Mesendoderm (in vitro differentiated cells): ENCODE measurements around the gene SPINT2.

Experiments used
- DNase-seq: peaks from one replicate; pipeline ENCODE4 v3.0.0; 2013
- H2AK5ac ChIP-seq: 2 replicates; pipeline ENCODE4 v1.6.1; 2013; ENCODE audit warnings: low read length, inconsistent platforms
- H2BK120ac ChIP-seq: 2 replicates; pipeline ENCODE4 v1.6.1; 2013; ENCODE audit warnings: low read depth, mild to moderate bottlenecking, low read length, moderate library complexity, mixed read lengths
- H2BK15ac ChIP-seq: replicated peaks from 2 replicates; pipeline ENCODE4 v1.6.1; 2013; ENCODE audit warnings: low read depth, mild to moderate bottlenecking, moderate library complexity
- H2BK5ac ChIP-seq: 2 replicates; pipeline ENCODE4 v1.6.1; 2013; ENCODE audit warnings: low read length, inconsistent platforms
- H3K18ac ChIP-seq: 2 replicates; pipeline ENCODE4 v1.6.1; 2013; ENCODE audit warnings: mild to moderate bottlenecking, low read length, mixed read lengths
- H3K23ac ChIP-seq: one replicate; pipeline ENCODE4 v1.6.1; 2013; ENCODE audit warnings: low read length
- H3K27ac ChIP-seq: 2 replicates; pipeline ENCODE4 v1.5.1; 2013; ENCODE audit warnings: low read depth, mild to moderate bottlenecking, inconsistent platforms, low read length, moderate library complexity
- H3K27me3 ChIP-seq: 2 replicates; pipeline ENCODE4 v1.6.1; 2013; ENCODE audit warnings: low read length, control low read depth, mild to moderate bottlenecking, inconsistent platforms; ENCODE audit not compliant: insufficient read depth, poor library complexity
- H3K36me3 ChIP-seq: 2 replicates; pipeline ENCODE4 v1.6.1; 2013; ENCODE audit warnings: low read length, inconsistent platforms; ENCODE audit not compliant: control insufficient read depth, insufficient read depth
- H3K4ac ChIP-seq: one replicate; pipeline ENCODE4 v1.6.1; 2013; ENCODE audit warnings: low read depth, mild to moderate bottlenecking, low read length, moderate library complexity
- H3K4me1 ChIP-seq: 2 replicates; pipeline ENCODE4 v1.6.1; 2013; ENCODE audit warnings: low read depth, low read length, inconsistent platforms; ENCODE audit not compliant: control insufficient read depth
- H3K4me2 ChIP-seq: 2 replicates; pipeline ENCODE4 v1.6.1; 2013; ENCODE audit warnings: low read length
- H3K4me3 ChIP-seq: 2 replicates; pipeline ENCODE4 v1.5.1; 2013; ENCODE audit warnings: mild to moderate bottlenecking, low read length
- H3K56ac ChIP-seq: one replicate; pipeline ENCODE4 v1.6.1; 2013; ENCODE audit warnings: low read length
- H3K79me1 ChIP-seq: 2 replicates; pipeline ENCODE4 v1.6.1; 2013; ENCODE audit warnings: low read length, inconsistent platforms
- H3K79me2 ChIP-seq: 2 replicates; pipeline ENCODE4 v1.6.1; 2013; ENCODE audit warnings: mild to moderate bottlenecking, low read length; ENCODE audit not compliant: control insufficient read depth, insufficient read depth
- H3K9ac ChIP-seq: 2 replicates; pipeline ENCODE4 v1.6.1; 2013; ENCODE audit warnings: low read length, inconsistent platforms
- H4K5ac ChIP-seq: one replicate; pipeline ENCODE4 v1.6.1; 2013; ENCODE audit warnings: low read length
- H4K8ac ChIP-seq: one replicate; pipeline ENCODE4 v1.6.1; 2013; ENCODE audit warnings: low read depth, mild to moderate bottlenecking, control low read depth, low read length, moderate library complexity
- WGBS: extraction: QIAGEN DNeasy Blood & Tissue Kit; methylation state at CpG from one replicate; pipeline ENCODE4 v1.1.7; 2013; ENCODE audit warnings: low lambda C conversion rate, missing lambda C conversion rate; ENCODE audit not compliant: insufficient coverage; ENCODE audit errors: extremely low coverage; 5-methylcytosine and 5-hydroxymethylcytosine counted together

SPINT2 gene

DNA sequence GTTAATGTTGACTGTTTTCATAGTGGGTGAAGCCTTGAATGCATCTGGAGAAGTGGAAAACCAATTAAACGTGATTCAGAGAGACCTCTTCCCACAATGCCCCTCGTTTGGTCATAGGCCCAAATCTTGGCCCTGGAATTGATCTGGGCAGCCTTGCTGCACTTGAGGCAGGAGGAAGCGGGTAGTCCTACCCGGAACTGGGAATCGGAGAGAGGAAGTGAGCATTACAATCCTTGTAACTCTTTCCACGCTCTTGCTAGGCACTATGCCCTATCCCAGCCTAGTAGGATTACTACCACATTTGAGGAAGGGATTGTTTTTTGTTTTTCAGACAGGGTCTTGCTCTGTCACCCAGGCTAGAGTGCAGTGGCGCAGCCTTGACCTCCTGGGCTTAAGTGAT lies 58.9 kb downstream of the SPINT2 start:
- DNase-seq: no peak
- H3K23ac ChIP-seq: no peak overlapping the region
- H3K27ac ChIP-seq: no peak overlapping the region
- no peak overlapping the region for H3K9ac ChIP-seq
- no peak overlapping the region for H2BK120ac ChIP-seq
- no peaks in the 10 kb centered on the region for H3K79me2 ChIP-seq
- H3K18ac ChIP-seq: no peak overlapping the region
- no peak overlapping the region for H2BK5ac ChIP-seq
- H3K4me1 ChIP-seq: no peaks in the 10 kb centered on the region
- no peak overlapping the region for H3K4me2 ChIP-seq
- no peak overlapping the region for H3K4ac ChIP-seq
- no peak overlapping the region for H4K8ac ChIP-seq
- no CpG with 5 or more reads among the region's 7 CpGs for WGBS
- H2BK15ac ChIP-seq: no peak overlapping the region
- H3K56ac ChIP-seq: no peak overlapping the region
- no peak overlapping the region for H2AK5ac ChIP-seq
- H3K4me3 ChIP-seq: no peak overlapping the region
- H3K36me3 ChIP-seq: peaks cover 2% of the 10 kb centered on the region
- no peaks in the 10 kb centered on the region for H3K79me1 ChIP-seq
- no peaks in the 10 kb centered on the region for H3K27me3 ChIP-seq
- H4K5ac ChIP-seq: no peak overlapping the region

DNA sequence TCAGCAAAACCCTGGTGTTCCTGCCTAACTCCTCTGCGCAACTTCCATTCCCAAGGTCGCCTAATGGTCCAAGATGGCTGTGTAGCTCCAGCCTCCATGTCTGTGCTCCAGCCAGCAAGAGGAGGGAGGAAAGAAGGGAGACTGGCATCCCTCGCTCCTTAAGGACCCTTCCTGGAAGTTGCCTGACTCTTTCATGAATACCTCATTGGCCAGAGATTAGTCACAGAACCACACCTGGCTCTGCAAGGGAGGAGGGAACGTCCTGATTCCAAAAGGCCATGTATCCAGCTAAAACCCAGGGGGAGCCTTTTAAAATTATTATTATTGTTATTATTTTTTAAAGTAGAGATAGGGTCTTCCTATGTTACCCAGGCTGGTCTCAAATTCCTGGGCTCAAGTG lies 60.1 kb downstream of the SPINT2 start:
- no peak overlapping the region for H2BK15ac ChIP-seq
- no peaks in the 10 kb centered on the region for H3K27me3 ChIP-seq
- no peak overlapping the region for H2BK120ac ChIP-seq
- no peak overlapping the region for H3K18ac ChIP-seq
- no peak overlapping the region for H2AK5ac ChIP-seq
- no peak overlapping the region for H3K4me3 ChIP-seq
- no peak for DNase-seq
- no peaks in the 10 kb centered on the region for H3K4me1 ChIP-seq
- H2BK5ac ChIP-seq: no peak overlapping the region
- no peak overlapping the region for H3K27ac ChIP-seq
- H3K4ac ChIP-seq: no peak overlapping the region
- WGBS: no CpG with 5 or more reads among the region's 4 CpGs
- H3K4me2 ChIP-seq: no peak overlapping the region
- H3K79me2 ChIP-seq: no peaks in the 10 kb centered on the region
- no peak overlapping the region for H4K5ac ChIP-seq
- H3K56ac ChIP-seq: no peak overlapping the region
- H4K8ac ChIP-seq: no peak overlapping the region
- no peak overlapping the region for H3K23ac ChIP-seq
- peaks cover 2% of the 10 kb centered on the region for H3K36me3 ChIP-seq
- H3K9ac ChIP-seq: no peak overlapping the region
- H3K79me1 ChIP-seq: no peaks in the 10 kb centered on the region

GRCh38 chr19:38326591-38326990 lies 62.2 kb downstream of the SPINT2 start:
- Histone ChIP-seq H3K23ac (no peak overlapping the region), H2BK5ac (no peak overlapping the region), H3K36me3 (peaks cover 2% of the 10 kb centered on the region), H3K4me3 (no peak overlapping the region), H3K27ac (no peak overlapping the region), H2AK5ac (no peak overlapping the region), H3K4me2 (no peak overlapping the region), H3K79me1 (no peaks in the 10 kb centered on the region), H2BK120ac (no peak overlapping the region), H3K9ac (no peak overlapping the region), H3K4me1 (no peaks in the 10 kb centered on the region), H3K56ac (no peak overlapping the region), H4K8ac (no peak overlapping the region), H3K27me3 (no peaks in the 10 kb centered on the region), H4K5ac (no peak overlapping the region), H3K79me2 (no peaks in the 10 kb centered on the region), H2BK15ac (no peak overlapping the region), H3K18ac (no peak overlapping the region), H3K4ac (no peak overlapping the region)
- WGBS: no CpG with 5 or more reads among the region's 22 CpGs
- no peak for DNase-seq

- no peak overlapping the region for H3K56ac ChIP-seq
- no peaks in the 10 kb centered on the region for H3K4me1 ChIP-seq
- H3K18ac ChIP-seq: no peak overlapping the region
- H4K5ac ChIP-seq: no peak overlapping the region
- no CpG with 5 or more reads among the region's 7 CpGs for WGBS
- H3K4me3 ChIP-seq: no peak overlapping the region
- no peak overlapping the region for H3K4me2 ChIP-seq
- no peak overlapping the region for H3K23ac ChIP-seq
- no peak overlapping the region for H3K4ac ChIP-seq
- no peak overlapping the region for H3K9ac ChIP-seq
- no peak overlapping the region for H2BK5ac ChIP-seq
- no peak for DNase-seq
- no peaks in the 10 kb centered on the region for H3K79me2 ChIP-seq
- no peak overlapping the region for H2AK5ac ChIP-seq
- no peak overlapping the region for H4K8ac ChIP-seq
- peaks cover 2% of the 10 kb centered on the region for H3K36me3 ChIP-seq
- H3K27me3 ChIP-seq: no peaks in the 10 kb centered on the region
- H2BK120ac ChIP-seq: no peak overlapping the region
- no peak overlapping the region for H2BK15ac ChIP-seq
- H3K79me1 ChIP-seq: no peaks in the 10 kb centered on the region
- H3K27ac ChIP-seq: no peak overlapping the region
Measured at GRCh38 chr19:38329651-38330050, 65.3 kb downstream of the SPINT2 start.

GRCh38 chr19:38331728-38332127 lies 67.4 kb downstream of the SPINT2 start:
- no peak overlapping the region for H3K56ac ChIP-seq
- H4K5ac ChIP-seq: no peak overlapping the region
- no peak overlapping the region for H2BK120ac ChIP-seq
- H3K18ac ChIP-seq: no peak overlapping the region
- H3K79me1 ChIP-seq: no peaks in the 10 kb centered on the region
- no peak overlapping the region for H3K4me2 ChIP-seq
- no peaks in the 10 kb centered on the region for H3K79me2 ChIP-seq
- H3K9ac ChIP-seq: no peak overlapping the region
- H3K4me3 ChIP-seq: no peak overlapping the region
- H3K36me3 ChIP-seq: peaks cover 2% of the 10 kb centered on the region
- H2AK5ac ChIP-seq: no peak overlapping the region
- H3K27ac ChIP-seq: no peak overlapping the region
- H3K4ac ChIP-seq: no peak overlapping the region
- H3K4me1 ChIP-seq: no peaks in the 10 kb centered on the region
- no peak for DNase-seq
- WGBS: no CpG with 5 or more reads among the region's 1 CpG
- H3K23ac ChIP-seq: no peak overlapping the region
- no peaks in the 10 kb centered on the region for H3K27me3 ChIP-seq
- H2BK5ac ChIP-seq: no peak overlapping the region
- H2BK15ac ChIP-seq: no peak overlapping the region
- H4K8ac ChIP-seq: no peak overlapping the region

DNA sequence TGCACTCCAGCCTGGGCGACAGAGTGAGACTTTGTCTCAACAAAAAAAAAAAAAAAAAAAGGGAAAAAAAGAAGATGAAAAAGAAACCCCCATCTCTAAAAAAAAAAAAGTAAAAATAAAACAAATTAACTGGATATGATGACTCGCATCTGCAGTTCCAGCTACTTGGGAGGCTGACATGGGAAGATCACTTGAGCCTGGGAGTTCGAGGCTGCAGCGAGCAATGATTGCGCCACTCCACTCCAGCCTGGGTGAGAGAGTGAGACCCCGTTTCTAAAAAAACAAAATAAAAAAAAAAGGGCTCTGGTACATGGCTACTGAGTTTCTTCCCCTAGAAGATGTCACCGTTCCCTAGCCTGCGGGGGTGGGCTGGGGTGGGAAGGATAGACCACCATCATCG lies 68.9 kb downstream of the SPINT2 start:
- Histone ChIP-seq H2BK5ac (no peak overlapping the region), H3K79me2 (no peaks in the 10 kb centered on the region), H3K9ac (no peak overlapping the region), H3K27me3 (no peaks in the 10 kb centered on the region), H3K4me2 (no peak overlapping the region), H3K4me1 (no peaks in the 10 kb centered on the region), H2BK15ac (no peak overlapping the region), H3K4ac (no peak overlapping the region), H3K27ac (no peak overlapping the region), H3K56ac (no peak overlapping the region), H3K23ac (no peak overlapping the region), H4K5ac (no peak overlapping the region), H3K18ac (no peak overlapping the region), H3K4me3 (no peak overlapping the region), H4K8ac (no peak overlapping the region), H2BK120ac (no peak overlapping the region), H2AK5ac (no peak overlapping the region), H3K79me1 (no peaks in the 10 kb centered on the region), H3K36me3 (no peaks in the 10 kb centered on the region)
- no CpG with 5 or more reads among the region's 9 CpGs for WGBS
- DNase-seq: no peak
